Measurements from ENCODE around the gene NID1.

The NID1 gene

DNA sequence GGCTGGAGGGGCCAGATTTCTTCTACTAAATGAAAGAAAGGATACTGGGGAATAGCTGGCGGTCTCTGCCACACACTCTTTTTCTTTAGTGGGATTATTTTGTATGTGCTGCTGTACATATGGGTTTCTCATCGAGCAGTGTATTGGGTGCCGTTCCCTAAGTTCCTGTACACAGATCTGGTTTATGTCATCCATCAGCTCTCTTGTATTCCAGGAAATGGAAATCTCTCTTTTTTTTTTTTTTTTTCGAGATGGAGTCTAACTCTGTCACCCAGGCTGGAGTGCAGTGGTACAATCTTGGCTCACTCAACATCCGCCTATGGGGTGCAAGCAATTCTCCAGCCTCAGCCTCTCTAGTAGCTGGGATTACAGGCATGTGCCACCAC lies 27.0 kb upstream of the NID1 start:
- Histone ChIP-seq H3K4me3 (ENCODE audit: low read depth in 1 of 2, low read length in 2 of 2) (no peak overlapping the region), H3K4me1 (ENCODE audit: insufficient read depth, low read length) (peaks cover 3% of the 10 kb centered on the region), H3K27ac (ENCODE audit: low read depth, low read length) (no peak overlapping the region), H3K36me3 (ENCODE audit: insufficient read depth, low read length) (no peaks in the 10 kb centered on the region), H3K9me3 (ENCODE audit: low read length) (no peaks in the 10 kb centered on the region), H3K27me3 (ENCODE audit: control insufficient read depth in 1 of 2, insufficient read depth in 2 of 2, low read length in 2 of 2) (no peaks in the 10 kb centered on the region), H3K9ac (ENCODE audit: low read length) (no peak overlapping the region)

DNA sequence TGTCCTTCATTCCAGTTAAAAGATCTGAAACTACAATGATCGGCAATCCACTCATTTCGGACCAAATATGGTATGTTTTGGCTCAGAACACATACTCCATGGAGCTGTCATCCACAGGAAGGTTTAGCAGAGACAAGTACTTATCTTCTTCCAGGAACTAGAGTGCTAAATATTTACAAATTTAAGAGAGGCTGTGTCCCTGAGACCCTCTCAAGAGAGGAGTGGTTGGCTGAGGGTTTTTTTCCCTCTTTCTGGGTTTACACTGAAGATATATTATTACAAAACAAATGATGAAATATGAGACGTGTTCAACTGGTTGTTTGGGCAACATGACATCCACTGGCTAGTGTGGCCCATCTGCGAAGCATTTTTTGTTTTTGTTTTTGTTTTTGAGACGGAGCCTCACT lies 25.9 kb upstream of the NID1 start:
- H3K9me3 ChIP-seq (ENCODE audit: low read length), result no peaks in the 10 kb centered on the region
- no peaks in the 10 kb centered on the region for H3K27me3 ChIP-seq (ENCODE audit: control insufficient read depth in 1 of 2, insufficient read depth in 2 of 2, low read length in 2 of 2)
- H3K36me3 ChIP-seq (ENCODE audit: insufficient read depth, low read length), result no peaks in the 10 kb centered on the region
- no peak overlapping the region for H3K4me3 ChIP-seq (ENCODE audit: low read depth in 1 of 2, low read length in 2 of 2)
- H3K9ac ChIP-seq (ENCODE audit: low read length), result no peak overlapping the region
- no peak overlapping the region for H3K27ac ChIP-seq (ENCODE audit: low read depth, low read length)
- H3K4me1 ChIP-seq (ENCODE audit: insufficient read depth, low read length), result peaks cover 3% of the 10 kb centered on the region

DNA sequence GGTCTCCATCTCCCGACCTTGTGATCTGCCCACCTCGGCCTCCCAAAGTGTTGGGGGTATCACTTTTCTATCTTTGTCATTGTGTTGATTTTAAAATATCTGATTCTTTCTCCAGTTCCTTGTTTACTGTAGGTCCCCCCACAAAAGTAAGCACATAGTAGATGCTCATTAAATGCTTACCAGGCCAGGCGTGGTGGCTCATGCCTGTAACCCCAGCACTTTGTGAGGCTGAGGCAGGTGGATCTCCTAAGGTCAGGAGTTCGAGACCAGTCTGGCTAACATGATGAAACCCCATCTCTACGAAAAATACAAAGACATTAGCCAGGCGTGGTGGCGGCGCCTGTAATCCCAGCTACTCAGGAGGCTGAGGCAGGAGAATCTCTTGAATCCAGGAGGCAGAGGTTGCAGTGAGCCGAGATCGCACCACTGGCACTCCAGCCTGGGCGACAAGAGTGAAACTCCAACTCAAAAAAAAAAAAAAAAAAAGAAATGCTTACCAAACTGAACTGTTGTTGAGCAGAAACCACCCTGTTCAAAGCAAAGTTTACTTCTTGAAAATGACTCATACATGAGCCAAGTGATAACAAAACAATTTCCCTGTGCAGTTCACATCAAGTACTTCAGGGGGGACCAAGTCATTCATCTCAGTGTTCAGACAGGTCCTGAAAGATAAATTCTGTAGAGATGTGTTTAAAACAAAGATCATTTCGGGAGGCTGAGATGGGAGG lies 24.3 kb upstream of the NID1 start:
- Histone ChIP-seq H3K36me3 (ENCODE audit: insufficient read depth, low read length) (no peaks in the 10 kb centered on the region), H3K27me3 (ENCODE audit: control insufficient read depth in 1 of 2, insufficient read depth in 2 of 2, low read length in 2 of 2) (no peaks in the 10 kb centered on the region), H3K4me3 (ENCODE audit: low read depth in 1 of 2, low read length in 2 of 2) (no peak overlapping the region), H3K4me1 (ENCODE audit: insufficient read depth, low read length) (peaks cover 3% of the 10 kb centered on the region), H3K9ac (ENCODE audit: low read length) (no peak overlapping the region), H3K27ac (ENCODE audit: low read depth, low read length) (no peak overlapping the region), H3K9me3 (ENCODE audit: low read length) (no peaks in the 10 kb centered on the region)

DNA sequence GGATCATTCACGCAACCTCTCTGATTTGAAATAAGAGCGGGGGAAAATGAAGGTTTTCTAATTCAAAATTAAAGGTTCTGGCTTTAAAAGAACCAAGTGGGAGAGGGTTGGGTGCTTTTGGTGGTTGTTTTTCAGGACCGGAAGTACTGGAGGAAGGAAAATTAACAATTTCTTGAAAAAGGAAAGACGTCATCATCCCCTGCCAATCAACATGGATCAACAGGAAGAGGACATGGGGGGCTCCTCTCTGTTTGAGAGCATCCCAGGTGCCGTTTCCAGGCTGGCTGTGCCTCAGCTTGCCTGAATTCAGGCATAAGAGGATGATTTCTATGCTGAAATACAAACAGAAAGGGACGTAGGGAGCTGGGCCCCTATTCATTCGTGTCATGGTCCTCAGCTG lies 21.6 kb upstream of the NID1 start:
- Histone ChIP-seq H3K27me3 (ENCODE audit: control insufficient read depth in 1 of 2, insufficient read depth in 2 of 2, low read length in 2 of 2) (no peaks in the 10 kb centered on the region), H3K4me3 (ENCODE audit: low read depth in 1 of 2, low read length in 2 of 2) (no peak overlapping the region), H3K9me3 (ENCODE audit: low read length) (no peaks in the 10 kb centered on the region), H3K27ac (ENCODE audit: low read depth, low read length) (no peak overlapping the region), H3K4me1 (ENCODE audit: insufficient read depth, low read length) (no peaks in the 10 kb centered on the region), H3K9ac (ENCODE audit: low read length) (no peak overlapping the region), H3K36me3 (ENCODE audit: insufficient read depth, low read length) (no peaks in the 10 kb centered on the region)

DNA sequence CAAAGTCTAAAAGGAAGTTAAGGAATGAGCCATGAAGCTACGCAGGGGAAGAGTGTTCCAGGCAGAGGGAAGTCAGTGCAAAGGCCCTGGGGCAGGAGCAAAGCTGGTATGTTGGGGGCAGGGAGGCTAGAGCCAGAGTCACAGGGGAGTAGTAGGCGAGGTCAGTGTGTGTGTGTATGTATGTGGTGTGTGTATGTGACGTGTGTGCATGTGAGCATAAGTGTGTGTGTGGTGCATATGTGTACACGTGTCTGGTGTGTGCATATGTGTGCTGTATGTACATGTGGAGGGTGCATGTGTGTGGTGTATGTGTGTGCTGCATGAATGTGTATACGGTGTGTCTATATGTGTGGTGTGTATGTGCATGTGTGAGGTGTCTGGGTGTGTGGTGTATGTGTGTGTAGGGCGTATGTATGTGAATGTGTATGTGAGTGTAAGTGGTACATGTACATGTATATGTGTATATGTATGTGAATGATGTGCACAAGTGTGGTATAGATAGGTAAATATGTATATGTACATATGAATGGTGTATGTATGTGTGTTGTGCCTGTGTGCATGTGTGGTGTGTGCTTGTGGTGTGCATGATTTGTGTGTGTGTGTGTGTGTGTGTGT lies 20.8 kb upstream of the NID1 start:
- H3K27ac ChIP-seq (ENCODE audit: low read depth, low read length), result no peak overlapping the region
- H3K4me1 ChIP-seq (ENCODE audit: insufficient read depth, low read length), result no peaks in the 10 kb centered on the region
- H3K9me3 ChIP-seq (ENCODE audit: low read length), result no peaks in the 10 kb centered on the region
- no peaks in the 10 kb centered on the region for H3K36me3 ChIP-seq (ENCODE audit: insufficient read depth, low read length)
- no peak overlapping the region for H3K9ac ChIP-seq (ENCODE audit: low read length)
- no peaks in the 10 kb centered on the region for H3K27me3 ChIP-seq (ENCODE audit: control insufficient read depth in 1 of 2, insufficient read depth in 2 of 2, low read length in 2 of 2)
- no peak overlapping the region for H3K4me3 ChIP-seq (ENCODE audit: low read depth in 1 of 2, low read length in 2 of 2)

DNA sequence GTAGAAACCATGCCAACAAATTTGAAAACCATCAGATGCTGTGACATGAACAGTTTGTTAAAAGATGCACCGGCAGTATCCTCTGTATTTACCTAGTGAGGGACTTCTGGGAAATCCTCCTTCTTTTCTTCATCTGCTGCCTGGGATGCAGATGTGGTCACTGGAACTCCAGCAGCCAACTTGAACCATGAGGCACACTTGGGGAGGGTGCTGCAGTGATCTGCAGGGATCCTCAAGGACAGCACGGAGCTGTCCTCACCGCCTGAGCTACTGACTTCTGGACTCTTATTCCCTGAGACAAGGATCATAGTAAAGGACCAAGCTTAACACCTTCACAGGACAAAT lies 19.5 kb upstream of the NID1 start:
- Histone ChIP-seq H3K4me1 (ENCODE audit: insufficient read depth, low read length) (no peaks in the 10 kb centered on the region), H3K4me3 (ENCODE audit: low read depth in 1 of 2, low read length in 2 of 2) (no peak overlapping the region), H3K9me3 (ENCODE audit: low read length) (no peaks in the 10 kb centered on the region), H3K27ac (ENCODE audit: low read depth, low read length) (no peak overlapping the region), H3K36me3 (ENCODE audit: insufficient read depth, low read length) (no peaks in the 10 kb centered on the region), H3K27me3 (ENCODE audit: control insufficient read depth in 1 of 2, insufficient read depth in 2 of 2, low read length in 2 of 2) (no peaks in the 10 kb centered on the region), H3K9ac (ENCODE audit: low read length) (no peak overlapping the region)

DNA sequence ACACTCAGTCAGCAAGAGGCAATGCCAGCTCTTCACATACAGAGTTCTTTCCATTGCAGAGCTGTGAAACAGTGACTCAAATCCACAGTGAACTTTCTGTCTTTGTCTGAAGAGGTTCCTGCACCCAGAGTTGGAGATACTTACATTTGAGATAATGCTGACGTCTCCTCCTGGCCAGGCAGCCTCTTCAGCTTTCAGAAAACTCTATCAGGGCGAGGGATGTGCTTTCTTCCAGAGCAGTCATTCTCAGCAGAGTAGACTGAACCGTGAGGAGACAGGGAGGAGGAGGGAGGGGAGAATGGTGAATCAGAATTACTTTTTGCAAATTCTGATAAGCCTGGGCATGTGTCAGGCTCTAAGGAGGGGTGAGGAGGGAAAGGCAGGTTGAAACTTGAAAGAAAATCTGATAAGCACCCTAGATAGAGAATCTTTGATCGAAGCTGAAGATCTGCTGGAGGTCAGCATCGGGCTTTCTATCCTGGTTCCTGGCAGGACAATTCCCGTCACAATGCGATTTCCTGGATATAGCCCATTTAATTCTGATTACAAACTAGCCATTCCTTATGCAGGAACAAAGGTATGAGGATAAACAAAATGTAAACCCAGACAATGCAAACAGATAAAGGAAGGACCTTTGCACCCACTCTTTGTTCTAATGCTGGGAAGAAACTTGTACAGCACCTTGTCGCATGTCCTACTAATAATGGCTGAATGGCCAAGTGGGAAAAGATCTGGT lies 18.9 kb upstream of the NID1 start:
- H3K9ac ChIP-seq (ENCODE audit: low read length), result no peak overlapping the region
- no peak overlapping the region for H3K4me3 ChIP-seq (ENCODE audit: low read depth in 1 of 2, low read length in 2 of 2)
- no peak overlapping the region for H3K27ac ChIP-seq (ENCODE audit: low read depth, low read length)
- no peaks in the 10 kb centered on the region for H3K9me3 ChIP-seq (ENCODE audit: low read length)
- H3K27me3 ChIP-seq (ENCODE audit: control insufficient read depth in 1 of 2, insufficient read depth in 2 of 2, low read length in 2 of 2), result no peaks in the 10 kb centered on the region
- no peaks in the 10 kb centered on the region for H3K36me3 ChIP-seq (ENCODE audit: insufficient read depth, low read length)
- no peaks in the 10 kb centered on the region for H3K4me1 ChIP-seq (ENCODE audit: insufficient read depth, low read length)

DNA sequence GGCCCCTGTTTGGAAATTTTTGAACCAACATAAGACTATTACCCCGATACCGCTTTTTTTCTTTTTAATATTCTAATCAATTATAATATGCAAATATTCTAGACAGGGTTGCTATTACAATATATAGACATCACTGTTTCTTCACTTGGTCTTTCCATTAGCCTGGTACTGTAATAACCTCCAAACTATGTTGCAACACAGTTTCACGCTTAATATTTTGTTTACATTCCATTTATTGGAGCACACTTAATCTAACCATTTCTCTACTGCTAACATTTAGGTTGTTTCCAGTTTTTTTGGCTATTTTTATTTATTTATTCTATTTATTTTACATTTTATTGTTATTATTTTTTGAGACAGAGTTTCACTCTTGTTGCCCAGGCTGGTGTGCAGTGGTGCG lies 17.6 kb upstream of the NID1 start:
- Histone ChIP-seq H3K9me3 (ENCODE audit: low read length) (no peaks in the 10 kb centered on the region), H3K4me1 (ENCODE audit: insufficient read depth, low read length) (no peaks in the 10 kb centered on the region), H3K27ac (ENCODE audit: low read depth, low read length) (no peak overlapping the region), H3K27me3 (ENCODE audit: control insufficient read depth in 1 of 2, insufficient read depth in 2 of 2, low read length in 2 of 2) (no peaks in the 10 kb centered on the region), H3K4me3 (ENCODE audit: low read depth in 1 of 2, low read length in 2 of 2) (no peak overlapping the region), H3K36me3 (ENCODE audit: insufficient read depth, low read length) (no peaks in the 10 kb centered on the region), H3K9ac (ENCODE audit: low read length) (no peak overlapping the region)

DNA sequence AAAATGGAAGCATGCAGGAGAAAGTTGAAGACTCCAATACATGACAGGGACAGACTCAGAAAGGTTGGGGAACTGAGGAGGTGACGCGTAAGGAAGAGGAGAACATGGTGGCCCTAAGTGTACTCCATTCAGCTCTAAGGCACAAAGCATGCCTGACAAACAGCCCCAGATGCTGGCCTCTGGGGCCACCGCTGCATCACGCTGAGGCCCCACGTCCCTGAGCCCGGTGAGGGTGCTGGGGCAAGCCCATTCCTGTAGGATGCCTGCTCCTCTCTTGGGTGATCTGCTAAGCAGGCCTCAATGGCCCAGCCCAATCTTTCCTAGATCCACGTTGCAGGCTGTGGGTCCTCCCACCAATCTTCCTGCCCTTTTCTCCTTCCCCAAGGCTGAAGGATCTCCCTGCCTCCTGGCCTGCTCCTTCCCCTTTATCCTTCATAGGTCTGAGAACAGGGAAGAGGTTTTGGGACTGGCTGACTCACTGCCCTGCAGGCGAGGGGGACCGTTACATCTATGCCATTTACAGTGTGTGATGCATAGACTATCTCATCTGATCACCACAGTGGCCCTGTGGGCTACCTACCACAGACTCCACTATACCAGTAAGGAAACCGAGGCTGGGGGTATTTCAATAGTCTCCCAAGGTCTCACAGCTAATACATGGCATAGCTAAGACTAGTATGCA lies 16.8 kb upstream of the NID1 start:
- no peaks in the 10 kb centered on the region for H3K9me3 ChIP-seq (ENCODE audit: low read length)
- no peaks in the 10 kb centered on the region for H3K4me1 ChIP-seq (ENCODE audit: insufficient read depth, low read length)
- H3K27ac ChIP-seq (ENCODE audit: low read depth, low read length), result no peak overlapping the region
- no peaks in the 10 kb centered on the region for H3K27me3 ChIP-seq (ENCODE audit: control insufficient read depth in 1 of 2, insufficient read depth in 2 of 2, low read length in 2 of 2)
- no peaks in the 10 kb centered on the region for H3K36me3 ChIP-seq (ENCODE audit: insufficient read depth, low read length)
- H3K9ac ChIP-seq (ENCODE audit: low read length), result no peak overlapping the region
- no peak overlapping the region for H3K4me3 ChIP-seq (ENCODE audit: low read depth in 1 of 2, low read length in 2 of 2)

DNA sequence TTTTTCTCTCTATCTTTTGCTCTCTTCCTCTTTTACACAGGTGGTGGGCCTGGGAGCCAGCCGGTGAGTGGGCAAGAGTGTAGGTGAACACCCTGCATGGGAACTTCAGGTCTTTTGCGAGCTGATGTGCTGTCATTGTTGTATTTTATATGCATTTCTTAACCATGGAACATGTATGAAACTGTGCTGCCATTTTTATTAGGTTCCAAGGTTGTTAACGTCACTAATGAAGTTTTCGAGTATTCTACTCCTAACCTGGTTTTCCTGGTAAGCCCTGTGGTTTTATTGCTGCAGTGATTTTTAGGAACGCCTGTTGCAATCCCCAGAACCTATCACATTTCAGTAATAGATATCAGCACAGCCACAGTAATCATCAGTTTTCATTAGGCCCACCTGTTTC lies 14.8 kb upstream of the NID1 start:
- Histone ChIP-seq H3K9ac (ENCODE audit: low read length) (no peak overlapping the region), H3K4me1 (ENCODE audit: insufficient read depth, low read length) (no peaks in the 10 kb centered on the region), H3K9me3 (ENCODE audit: low read length) (no peaks in the 10 kb centered on the region), H3K27me3 (ENCODE audit: control insufficient read depth in 1 of 2, insufficient read depth in 2 of 2, low read length in 2 of 2) (no peaks in the 10 kb centered on the region), H3K4me3 (ENCODE audit: low read depth in 1 of 2, low read length in 2 of 2) (no peak overlapping the region), H3K27ac (ENCODE audit: low read depth, low read length) (no peak overlapping the region), H3K36me3 (ENCODE audit: insufficient read depth, low read length) (no peaks in the 10 kb centered on the region)

DNA sequence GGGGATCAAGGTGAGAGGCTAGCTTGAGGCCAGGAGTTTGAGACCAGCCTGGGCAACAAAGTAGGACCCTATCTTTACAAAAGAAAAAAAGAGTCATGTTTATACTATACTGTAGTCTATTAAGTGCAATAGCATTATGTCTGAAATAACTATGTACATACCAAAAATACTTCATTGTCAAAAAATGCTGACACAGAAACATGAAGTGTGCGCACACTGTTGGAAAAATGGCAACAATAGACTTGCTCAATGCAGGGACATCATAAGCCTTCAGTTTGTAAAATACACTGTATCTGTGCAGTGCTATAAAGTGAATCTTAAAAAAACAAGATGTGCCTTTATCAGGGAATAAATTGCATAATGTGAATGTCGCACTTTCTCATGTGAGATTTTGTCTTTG lies 14.1 kb upstream of the NID1 start:
- no peak overlapping the region for H3K27ac ChIP-seq (ENCODE audit: low read depth, low read length)
- no peaks in the 10 kb centered on the region for H3K4me1 ChIP-seq (ENCODE audit: insufficient read depth, low read length)
- H3K9ac ChIP-seq (ENCODE audit: low read length), result no peak overlapping the region
- no peaks in the 10 kb centered on the region for H3K36me3 ChIP-seq (ENCODE audit: insufficient read depth, low read length)
- H3K27me3 ChIP-seq (ENCODE audit: control insufficient read depth in 1 of 2, insufficient read depth in 2 of 2, low read length in 2 of 2), result no peaks in the 10 kb centered on the region
- no peaks in the 10 kb centered on the region for H3K9me3 ChIP-seq (ENCODE audit: low read length)
- no peak overlapping the region for H3K4me3 ChIP-seq (ENCODE audit: low read depth in 1 of 2, low read length in 2 of 2)
